ENCODE data around the gene RYR3.
A peak's percentile ranks its signal among the peaks of the same experiment; 100 is the strongest.
"Not testable (repeated sequence)": the region's sequence is repeated elsewhere in the genome, so short reads cannot be mapped to it uniquely, and the experiment has no call there.

RYR3 gene

DNA sequence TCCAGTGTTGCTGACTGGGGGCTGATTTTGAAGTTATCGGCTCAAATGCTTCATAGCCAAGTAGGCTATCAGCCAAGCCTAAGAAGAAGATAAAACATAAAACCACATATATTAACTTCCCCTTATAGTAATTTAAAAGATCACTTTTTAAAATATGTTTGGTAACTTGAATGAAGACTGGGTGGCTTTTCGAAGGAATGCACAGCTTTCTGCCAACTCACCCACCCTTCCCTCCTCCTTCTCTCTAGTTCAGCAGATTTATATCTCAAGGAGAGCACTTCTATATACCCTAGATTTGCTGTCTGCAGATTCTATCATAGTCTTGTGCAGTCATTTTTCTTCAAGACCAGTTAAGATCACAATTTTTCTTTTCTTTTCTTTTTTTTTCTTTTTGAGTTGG lies 468.1 kb downstream of the RYR3 start:
- no peak for DNase-seq (ENCODE audit: low spot score)

- no peak for DNase-seq (ENCODE audit: low spot score)
Observed at GRCh38 chr15:33780011-33780768, 469.4 kb downstream of the RYR3 start.

DNA sequence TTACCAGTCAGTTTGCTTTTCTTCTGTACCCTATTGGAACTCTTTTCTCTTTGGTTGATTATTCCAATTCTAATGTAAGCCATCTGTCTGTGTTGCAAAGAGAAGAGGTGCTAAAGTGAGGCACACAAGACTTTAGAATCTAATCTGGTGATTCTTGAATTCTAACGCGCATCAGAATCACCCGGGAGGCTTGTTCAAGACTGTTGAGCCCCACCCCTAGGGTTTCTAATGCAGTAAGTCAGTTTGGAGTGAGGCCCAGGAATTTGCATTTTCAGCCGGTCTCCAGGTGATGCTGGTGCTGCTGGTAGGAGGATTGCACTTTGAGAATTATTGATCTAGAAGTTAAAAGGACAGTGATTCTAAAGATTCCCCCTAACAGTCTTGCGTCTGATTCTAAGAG lies 472.2 kb downstream of the RYR3 start:
- DNase-seq (ENCODE audit: low spot score): no peak

GRCh38 chr15:33785366-33785765 lies 474.6 kb downstream of the RYR3 start:
- DNase-seq (ENCODE audit: low spot score): no peak

DNA sequence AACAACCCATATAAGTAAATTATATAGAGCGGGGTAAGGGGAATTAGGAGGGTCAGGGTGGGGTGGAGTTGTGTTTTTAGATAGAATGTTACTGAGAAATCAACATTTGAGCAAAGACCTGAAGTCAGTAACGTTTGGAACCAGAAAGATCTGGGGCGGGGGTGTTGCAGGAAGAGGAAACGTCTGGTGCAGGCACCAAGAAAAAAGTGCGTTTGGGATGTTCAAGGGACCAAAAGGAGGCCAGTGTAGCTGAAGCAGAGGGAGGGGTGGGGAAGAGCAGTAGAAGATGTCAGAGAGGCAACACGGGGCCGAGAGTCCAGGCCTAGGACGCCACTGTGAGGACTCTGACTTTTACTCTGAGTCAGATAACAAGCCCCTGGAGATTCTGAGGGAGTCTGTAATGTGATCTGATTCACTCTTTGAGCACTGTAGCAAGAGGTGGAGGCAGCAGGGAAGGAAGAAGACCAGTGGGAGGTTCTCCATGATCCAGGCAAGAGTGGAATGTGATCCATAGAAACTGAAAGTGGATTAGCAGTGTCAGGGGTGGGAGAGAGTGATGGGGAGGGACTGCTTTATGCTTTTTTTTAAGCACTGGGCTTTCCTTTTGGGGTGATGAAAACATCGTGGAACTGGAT lies 478.3 kb downstream of the RYR3 start:
- no peak for DNase-seq (ENCODE audit: low spot score)

DNA sequence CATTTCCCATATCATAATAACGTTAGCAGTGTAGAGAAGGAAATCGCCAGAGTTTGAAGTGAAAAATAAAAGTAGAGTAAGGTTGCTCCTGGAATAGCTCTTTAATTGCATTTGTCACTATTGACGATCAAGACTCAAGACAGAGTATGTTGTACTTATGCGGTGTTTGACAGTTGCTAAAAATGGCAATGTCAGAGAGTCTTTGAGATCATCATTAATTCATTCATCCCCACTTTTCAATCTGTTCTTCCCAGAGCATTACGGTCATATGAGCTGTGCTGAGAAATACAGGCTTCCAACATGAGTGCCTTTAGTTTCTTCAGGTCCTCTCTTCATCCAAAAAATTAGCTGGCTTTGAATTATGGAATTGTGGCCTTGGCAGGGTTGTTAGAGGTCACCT lies 483.7 kb downstream of the RYR3 start:
- DNase-seq (ENCODE audit: low spot score): no peak

DNA sequence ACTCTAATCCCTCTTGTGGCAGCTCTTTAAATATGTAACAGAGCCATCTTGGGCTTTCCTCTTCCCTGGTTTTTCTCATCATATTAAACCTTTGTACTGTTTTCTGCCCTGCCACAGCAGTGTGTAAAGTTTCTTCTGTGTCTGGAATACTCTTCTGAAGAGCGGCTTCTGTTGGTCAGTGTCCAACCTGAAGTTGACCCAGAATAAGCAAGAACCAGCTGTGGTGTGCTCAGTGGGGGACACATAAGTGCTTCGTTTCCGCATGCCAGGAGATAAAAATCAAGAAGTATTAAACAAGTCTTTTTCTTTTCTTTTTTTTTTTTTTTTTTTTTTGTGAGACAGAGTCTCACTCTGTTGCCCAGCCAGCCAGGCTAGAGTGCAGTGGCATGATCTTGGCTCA lies 484.3 kb downstream of the RYR3 start:
- no peak for DNase-seq (ENCODE audit: low spot score)

DNA sequence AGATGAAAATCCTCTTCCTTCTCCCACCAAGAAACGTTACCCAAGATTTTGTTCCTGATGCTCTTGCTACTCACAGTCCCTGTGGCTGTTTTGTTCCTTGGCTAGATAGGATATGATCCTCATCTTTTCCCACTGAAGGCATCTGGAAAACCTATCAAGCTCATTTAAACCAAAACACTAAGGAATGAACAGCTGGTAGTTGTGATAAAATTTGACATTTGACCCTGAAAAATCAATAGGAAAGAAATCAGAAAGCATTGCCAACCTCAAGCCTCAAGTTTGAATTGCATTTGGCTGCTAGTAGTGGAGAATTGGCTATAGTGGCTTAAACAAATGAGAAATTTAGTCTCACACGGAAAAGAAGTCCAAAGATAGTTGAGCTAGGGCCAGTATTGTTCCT lies 486.9 kb downstream of the RYR3 start:
- no peak for DNase-seq (ENCODE audit: low spot score)

GRCh38 chr15:33801954-33802353 lies 491.2 kb downstream of the RYR3 start:
- no peak for DNase-seq (ENCODE audit: low spot score)

DNA sequence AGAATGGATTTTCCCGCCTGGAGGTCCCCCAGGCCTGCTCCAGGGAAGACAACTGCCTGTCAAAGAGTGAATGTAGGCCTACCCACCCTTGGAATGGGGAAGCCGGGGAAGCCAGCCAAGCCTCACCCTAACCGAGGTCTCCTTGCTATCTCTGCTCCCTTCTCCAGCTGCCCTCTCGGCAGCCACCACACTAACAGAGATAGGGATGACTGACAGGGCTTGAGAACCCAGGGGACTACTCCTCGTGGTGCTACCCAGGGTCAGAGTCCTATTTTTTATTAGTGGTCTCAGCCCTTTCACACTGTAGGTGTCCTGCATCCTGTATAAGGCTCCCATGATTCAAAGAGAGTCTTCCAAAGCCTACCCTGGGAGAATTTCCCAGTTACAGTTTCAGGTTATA lies 496.9 kb downstream of the RYR3 start:
- DNase-seq (ENCODE audit: low spot score): no peak

DNA sequence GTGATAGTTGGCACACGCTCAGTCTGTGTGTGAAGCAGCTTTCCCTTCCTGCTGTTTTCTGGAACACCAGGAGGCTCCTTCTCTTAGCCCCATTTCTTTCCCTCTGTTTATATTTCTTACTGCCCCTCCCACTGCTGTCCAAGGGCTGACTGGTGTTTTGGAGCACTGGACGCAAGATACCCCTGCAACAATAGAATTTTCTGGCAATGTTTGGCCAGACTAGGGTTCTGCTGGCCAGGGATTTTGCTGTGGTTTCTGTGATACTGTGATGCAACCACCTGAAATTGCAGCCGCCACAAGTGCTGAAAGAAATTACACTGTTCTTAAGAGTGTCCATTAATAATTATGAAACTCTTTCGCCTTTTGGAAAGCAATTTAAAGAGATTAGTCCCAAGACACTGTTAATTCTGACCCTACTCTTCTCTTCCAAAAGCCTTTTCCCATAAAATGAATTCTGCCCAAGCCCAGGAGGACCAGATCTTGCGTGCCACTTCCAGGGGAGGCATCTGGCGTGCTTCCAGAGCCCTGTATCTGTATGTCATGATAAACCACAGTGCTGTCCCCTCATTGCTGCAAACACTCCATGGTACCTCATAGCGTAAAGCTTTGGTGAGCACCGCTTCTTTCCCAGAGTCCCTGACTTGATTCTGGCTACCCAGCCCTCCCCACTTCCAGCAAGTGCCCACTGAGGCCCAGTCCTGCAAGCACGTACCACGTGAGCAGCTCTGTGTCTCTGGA lies 498.1 kb downstream of the RYR3 start:
- no peak for DNase-seq (ENCODE audit: low spot score)

GRCh38 chr15:33810073-33810595 lies 499.4 kb downstream of the RYR3 start:
- no peak for DNase-seq (ENCODE audit: low spot score)

DNA sequence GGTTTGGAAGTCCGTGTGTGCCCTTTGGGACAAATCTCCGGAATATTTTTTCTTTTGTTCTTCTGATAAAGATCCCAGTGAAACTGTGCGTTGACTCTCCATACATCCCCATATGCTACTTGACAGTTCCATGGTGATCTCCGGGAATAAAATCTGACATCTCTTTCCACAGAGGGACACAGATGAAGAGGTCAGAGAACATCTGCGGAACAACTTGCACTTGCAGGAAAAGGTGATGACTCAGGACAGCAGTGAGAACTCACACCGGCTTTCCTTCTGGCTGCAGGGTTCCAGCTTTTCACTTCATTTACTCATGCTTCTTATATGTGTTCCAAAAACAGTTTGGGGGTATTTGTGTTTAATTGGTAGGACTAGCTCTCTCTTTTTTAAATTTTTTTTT lies 500.0 kb downstream of the RYR3 start:
- no peak for DNase-seq (ENCODE audit: low spot score)

DNA sequence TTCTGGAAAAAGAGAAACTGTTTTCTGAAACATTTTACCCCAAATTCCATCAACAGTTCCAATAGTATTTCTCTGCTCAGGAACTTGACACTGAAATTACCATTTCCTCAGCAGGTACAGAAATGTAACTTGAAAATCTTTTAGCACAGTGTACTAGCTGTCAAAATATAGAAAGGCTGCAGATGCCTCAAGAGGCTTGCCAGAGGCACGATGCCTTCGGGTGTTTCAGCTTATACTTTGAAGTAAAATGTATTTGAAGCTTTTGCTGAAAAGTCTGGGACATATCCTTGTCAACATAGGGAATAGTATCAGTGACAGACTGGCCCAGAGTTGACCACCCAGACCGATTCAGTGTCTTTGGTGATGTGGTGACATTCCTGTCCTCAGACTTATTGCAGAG lies 503.1 kb downstream of the RYR3 start:
- no peak for DNase-seq (ENCODE audit: low spot score)

GRCh38 chr15:33819499-33819898 lies 508.7 kb downstream of the RYR3 start:
- DNase-seq (ENCODE audit: low spot score): not testable (repeated sequence)

- DNase-seq (ENCODE audit: low spot score): no peak
Observed at GRCh38 chr15:33822479-33822878, 511.7 kb downstream of the RYR3 start.

DNA sequence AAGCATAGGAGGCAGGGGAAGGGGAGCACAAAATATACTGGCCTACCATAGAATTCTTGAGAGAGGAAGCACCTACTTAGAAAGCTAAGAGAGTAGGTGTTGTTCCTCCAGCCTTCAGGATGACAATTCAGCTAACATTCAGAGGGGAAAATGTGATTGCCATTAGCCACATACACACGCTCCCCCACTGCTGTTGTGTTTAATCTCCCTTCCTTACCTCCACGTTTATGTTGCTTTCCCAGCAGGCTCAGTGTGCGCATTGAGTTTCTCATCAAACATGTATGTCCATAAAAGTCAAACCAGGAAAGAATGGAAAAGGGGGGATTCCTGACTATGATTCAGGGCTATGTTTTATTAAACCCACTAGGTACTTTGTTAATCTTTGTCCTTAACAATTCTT lies 512.4 kb downstream of the RYR3 start:
- DNase-seq (ENCODE audit: low spot score): no peak

DNA sequence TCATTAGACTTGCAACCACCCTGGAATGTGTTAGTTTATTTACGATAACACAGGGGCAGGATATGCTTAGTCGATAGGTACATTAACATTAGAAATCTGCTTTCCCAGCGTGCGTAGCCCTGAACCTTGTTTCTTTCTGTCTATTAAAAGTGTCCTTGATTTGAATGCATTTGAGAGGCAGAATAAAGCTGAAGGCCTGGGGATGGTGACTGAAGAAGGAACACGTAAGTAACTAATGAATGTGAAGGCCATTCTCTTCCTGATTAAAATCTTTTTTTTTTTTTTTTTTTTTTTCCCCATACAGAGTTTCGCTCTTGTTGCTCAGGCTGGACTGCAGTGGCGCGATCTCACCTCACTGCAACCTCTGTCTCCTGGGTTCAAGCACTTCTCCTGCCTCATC lies 514.7 kb downstream of the RYR3 start:
- no peak for DNase-seq (ENCODE audit: low spot score)

DNA sequence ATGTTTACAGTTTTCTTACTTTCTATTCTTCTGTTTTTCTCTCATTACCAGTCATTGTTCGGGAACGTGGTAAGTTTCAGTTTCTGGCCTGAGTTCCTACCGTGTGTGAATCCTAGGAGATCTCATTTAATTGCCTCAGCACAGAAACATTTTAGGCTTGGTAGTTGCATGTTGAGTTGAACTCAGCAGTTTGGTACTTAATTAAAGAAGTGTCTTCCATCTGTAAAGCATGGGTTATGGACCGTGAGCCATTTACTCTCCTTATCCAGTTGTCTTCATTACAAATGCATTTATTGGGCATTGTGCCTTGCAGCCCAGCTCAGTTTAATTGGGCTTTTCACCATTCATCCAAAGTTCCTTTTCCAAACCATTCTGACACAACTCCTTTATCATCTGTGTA lies 515.4 kb downstream of the RYR3 start:
- no peak for DNase-seq (ENCODE audit: low spot score)

- no peak for DNase-seq (ENCODE audit: low spot score)
Observed at GRCh38 chr15:33830351-33830750, 519.6 kb downstream of the RYR3 start.

DNA sequence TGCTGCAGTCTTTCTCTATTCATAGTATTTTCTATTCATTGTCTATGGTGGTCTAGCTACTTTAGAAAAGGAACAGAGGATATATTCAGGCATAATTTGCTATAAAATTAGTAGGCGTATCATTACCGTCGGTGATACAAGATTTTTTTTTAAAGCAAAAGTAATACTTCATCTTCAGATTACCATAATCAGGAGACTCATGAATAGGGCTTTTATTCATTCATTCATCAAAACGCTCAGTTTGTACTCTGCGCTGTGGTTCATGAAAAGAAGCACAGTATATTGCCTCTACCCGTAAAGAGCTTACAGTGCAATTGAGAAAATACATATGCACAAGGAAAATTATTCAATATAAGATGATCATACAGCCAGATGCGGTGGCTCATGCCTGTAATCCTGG lies 520.9 kb downstream of the RYR3 start:
- DNase-seq (ENCODE audit: low spot score): peak; percentile 16

GRCh38 chr15:33834892-33835743 lies 524.4 kb downstream of the RYR3 start:
- no peak for DNase-seq (ENCODE audit: low spot score)
